ENCODE results near the gene KISS1. TPM values are rescaled to one million over a fixed set of nuclear protein-coding genes. Genes with fewer than 3 reads are reported as not detected.

KISS1 gene
- total and polyA plus RNA-seq, 4 experiments from 2014 or later, result not detected

DNA sequence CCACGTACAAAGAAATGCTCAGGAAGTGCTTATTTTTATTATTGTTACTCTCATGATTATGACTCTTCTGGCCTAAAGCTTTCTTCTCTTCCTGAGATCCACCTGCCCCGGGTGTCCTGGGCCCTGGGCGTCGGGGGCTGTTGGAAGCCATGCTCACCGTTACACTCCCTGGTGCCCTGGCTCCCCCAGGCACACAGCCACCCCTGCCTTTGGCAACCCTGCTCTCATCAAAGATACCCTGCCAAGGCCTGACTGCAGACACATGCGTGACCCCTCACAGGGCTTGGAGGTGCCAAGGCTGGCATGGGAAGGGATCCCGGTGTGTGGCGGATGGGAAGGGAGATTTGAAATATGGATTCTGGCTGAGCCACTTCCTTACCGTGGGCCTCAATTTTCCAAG lies 3.3 kb upstream of the KISS1 start:
- ChIA-PET POLR2A (ENCODE audit: partially characterized antibody) (no interaction called here), CTCF (ENCODE audit: partially characterized antibody) (interaction anchor here (2.5 kb wide), 1 partner anchor 7 kb away, joined by 18 read pairs; no protein-coding TSS in a partner anchor)
- no peaks in the 10 kb centered on the region for H3K27me3 ChIP-seq (ENCODE audit: insufficient read depth, low read length)
- H3K36me3 Mint-ChIP-seq, result no peaks in the 10 kb centered on the region
- H3K4me3 Mint-ChIP-seq, result no peak overlapping the region
- H3K36me3 ChIP-seq (ENCODE audit: insufficient read depth, low read length), result no peaks in the 10 kb centered on the region
- peaks cover under 1 to 17% (median 5%) of the 10 kb centered on the region in 4 donors for H3K4me1 Mint-ChIP-seq
- H3K4me1 ChIP-seq (ENCODE audit: insufficient read depth, low read length), result no peaks in the 10 kb centered on the region
- DNase-seq, result no peak
- intact Hi-C loops (cut with micrococcal nuclease), result no loop called here
- no peak overlapping the region for H3K27ac Mint-ChIP-seq
- H3K9me3 Mint-ChIP-seq, result no peaks in the 10 kb centered on the region
- H3K27me3 Mint-ChIP-seq, result peaks cover 11 to 22% of the 10 kb centered on the region in 2 donors
- no peaks in the 10 kb centered on the region for H3K9me3 ChIP-seq (ENCODE audit: control insufficient read depth in 1 of 2, low read length in 2 of 2)
- no peak overlapping the region for H3K4me3 ChIP-seq (ENCODE audit: low read length in 2 of 2)
- H3K27ac ChIP-seq (ENCODE audit: low read depth, low read length), result no peak overlapping the region

- ChIA-PET CTCF (ENCODE audit: partially characterized antibody) (interaction anchor here (1.0 to 2.5 kb wide), 5 partner anchors 8 to 35 kb away, joined by 3 to 18 read pairs (median 3); partner anchors contain the start of gene REN), POLR2A (ENCODE audit: partially characterized antibody) (interaction anchor here (1.6 kb wide), 1 partner anchor 9 kb away, joined by 4 read pairs; no protein-coding TSS in a partner anchor)
- no peaks in the 10 kb centered on the region for H3K9me3 Mint-ChIP-seq
- no peak overlapping the region for H3K4me3 Mint-ChIP-seq
- H3K4me3 ChIP-seq (ENCODE audit: low read length in 2 of 2), result no peak overlapping the region
- no peaks in the 10 kb centered on the region for H3K36me3 Mint-ChIP-seq
- peak overlapping the region in 1 of 7 donors; percentile 18 for H3K27ac Mint-ChIP-seq
- H3K27me3 ChIP-seq (ENCODE audit: insufficient read depth, low read length), result no peaks in the 10 kb centered on the region
- intact Hi-C loops (cut with micrococcal nuclease), result no loop called here
- H3K27me3 Mint-ChIP-seq, result peaks cover 12 to 14% of the 10 kb centered on the region in 2 donors
- no peak overlapping the region for H3K27ac ChIP-seq (ENCODE audit: low read depth, low read length)
- no peaks in the 10 kb centered on the region for H3K4me1 ChIP-seq (ENCODE audit: insufficient read depth, low read length)
- peaks cover 4 to 24% (median 8%) of the 10 kb centered on the region in 4 donors for H3K4me1 Mint-ChIP-seq
- no peaks in the 10 kb centered on the region for H3K9me3 ChIP-seq (ENCODE audit: control insufficient read depth in 1 of 2, low read length in 2 of 2)
- no peak for DNase-seq
- no peaks in the 10 kb centered on the region for H3K36me3 ChIP-seq (ENCODE audit: insufficient read depth, low read length)
These were observed 2.4 kb upstream of the KISS1 start for GRCh38 chr1:204198348-204199340.

GRCh38 chr1:204197068-204197467 lies 777 bp upstream of the KISS1 start:
- POLR2A ChIA-PET (ENCODE audit: partially characterized antibody), result no interaction called here

GRCh38 chr1:204194771-204195170 lies 1.5 kb downstream of the KISS1 start:
- POLR2A ChIA-PET (ENCODE audit: partially characterized antibody), result no interaction called here
- no peak for DNase-seq
- Mint-ChIP-seq H3K36me3 (no peaks in the 10 kb centered on the region), H3K27me3 (peaks cover 13 to 26% of the 10 kb centered on the region in 2 donors), H3K9me3 (no peaks in the 10 kb centered on the region), H3K4me3 (no peak overlapping the region), H3K4me1 (peaks cover 8 to 35% (median 11%) of the 10 kb centered on the region in 4 donors), H3K27ac (no peak overlapping the region)
- Histone ChIP-seq H3K4me1 (ENCODE audit: insufficient read depth, low read length) (no peaks in the 10 kb centered on the region), H3K27ac (ENCODE audit: low read depth, low read length) (no peak overlapping the region), H3K9me3 (ENCODE audit: control insufficient read depth in 1 of 2, low read length in 2 of 2) (no peaks in the 10 kb centered on the region), H3K4me3 (ENCODE audit: low read length in 2 of 2) (no peak overlapping the region), H3K36me3 (ENCODE audit: insufficient read depth, low read length) (no peaks in the 10 kb centered on the region), H3K27me3 (ENCODE audit: insufficient read depth, low read length) (no peaks in the 10 kb centered on the region)
- intact Hi-C loops (cut with micrococcal nuclease), result no loop called here
- CTCF ChIA-PET (ENCODE audit: partially characterized antibody), result interaction anchor here (1.0 kb wide), 1 partner anchor 168 kb away, joined by 3 read pairs; no protein-coding TSS in a partner anchor

More at GRCh38 chr1:204197068-204197467, 777 bp upstream of the KISS1 start:
- H3K9me3 ChIP-seq (ENCODE audit: control insufficient read depth in 1 of 2, low read length in 2 of 2), result no peaks in the 10 kb centered on the region
- DNase-seq, result no peak
- peaks cover 13 to 15% of the 10 kb centered on the region in 2 donors for H3K27me3 Mint-ChIP-seq
- H3K27ac Mint-ChIP-seq, result no peak overlapping the region
- no peaks in the 10 kb centered on the region for H3K27me3 ChIP-seq (ENCODE audit: insufficient read depth, low read length)
- no peak overlapping the region for H3K27ac ChIP-seq (ENCODE audit: low read depth, low read length)
- H3K4me3 Mint-ChIP-seq, result no peak overlapping the region
- no peaks in the 10 kb centered on the region for H3K36me3 ChIP-seq (ENCODE audit: insufficient read depth, low read length)
- no peaks in the 10 kb centered on the region for H3K4me1 ChIP-seq (ENCODE audit: insufficient read depth, low read length)
- H3K9me3 Mint-ChIP-seq, result no peaks in the 10 kb centered on the region
- H3K4me3 ChIP-seq (ENCODE audit: low read length in 2 of 2), result no peak overlapping the region
- H3K36me3 Mint-ChIP-seq, result no peaks in the 10 kb centered on the region
- CTCF ChIA-PET (ENCODE audit: partially characterized antibody), result interaction anchor here (2.5 kb wide), 1 partner anchor 10 kb away, joined by 18 read pairs; no protein-coding TSS in a partner anchor
- peaks cover 4 to 24% (median 8%) of the 10 kb centered on the region in 4 donors for H3K4me1 Mint-ChIP-seq
- intact Hi-C loops (cut with micrococcal nuclease), result no loop called here

GRCh38 chr1:204194080-204194479 lies 2.2 kb downstream of the KISS1 start:
- intact Hi-C loops (cut with micrococcal nuclease), result no loop called here
- Histone ChIP-seq H3K9me3 (ENCODE audit: control insufficient read depth in 1 of 2, low read length in 2 of 2) (no peaks in the 10 kb centered on the region), H3K4me1 (ENCODE audit: insufficient read depth, low read length) (peaks cover 4% of the 10 kb centered on the region), H3K27ac (ENCODE audit: low read depth, low read length) (no peak overlapping the region), H3K27me3 (ENCODE audit: insufficient read depth, low read length) (no peaks in the 10 kb centered on the region), H3K4me3 (ENCODE audit: low read length in 2 of 2) (no peak overlapping the region), H3K36me3 (ENCODE audit: insufficient read depth, low read length) (no peaks in the 10 kb centered on the region)
- Mint-ChIP-seq H3K36me3 (no peaks in the 10 kb centered on the region), H3K27me3 (peaks cover 16 to 32% of the 10 kb centered on the region in 2 donors), H3K4me3 (no peak overlapping the region), H3K9me3 (no peaks in the 10 kb centered on the region), H3K27ac (peak overlapping the region in 1 of 7 donors; percentile 31), H3K4me1 (peaks cover 12 to 41% (median 15%) of the 10 kb centered on the region in 4 donors)
- ChIA-PET POLR2A (ENCODE audit: partially characterized antibody) (no interaction called here), CTCF (ENCODE audit: partially characterized antibody) (interaction anchor here (1.0 kb wide), 1 partner anchor 168 kb away, joined by 3 read pairs; no protein-coding TSS in a partner anchor)
- DNase-seq, result no peak

DNA sequence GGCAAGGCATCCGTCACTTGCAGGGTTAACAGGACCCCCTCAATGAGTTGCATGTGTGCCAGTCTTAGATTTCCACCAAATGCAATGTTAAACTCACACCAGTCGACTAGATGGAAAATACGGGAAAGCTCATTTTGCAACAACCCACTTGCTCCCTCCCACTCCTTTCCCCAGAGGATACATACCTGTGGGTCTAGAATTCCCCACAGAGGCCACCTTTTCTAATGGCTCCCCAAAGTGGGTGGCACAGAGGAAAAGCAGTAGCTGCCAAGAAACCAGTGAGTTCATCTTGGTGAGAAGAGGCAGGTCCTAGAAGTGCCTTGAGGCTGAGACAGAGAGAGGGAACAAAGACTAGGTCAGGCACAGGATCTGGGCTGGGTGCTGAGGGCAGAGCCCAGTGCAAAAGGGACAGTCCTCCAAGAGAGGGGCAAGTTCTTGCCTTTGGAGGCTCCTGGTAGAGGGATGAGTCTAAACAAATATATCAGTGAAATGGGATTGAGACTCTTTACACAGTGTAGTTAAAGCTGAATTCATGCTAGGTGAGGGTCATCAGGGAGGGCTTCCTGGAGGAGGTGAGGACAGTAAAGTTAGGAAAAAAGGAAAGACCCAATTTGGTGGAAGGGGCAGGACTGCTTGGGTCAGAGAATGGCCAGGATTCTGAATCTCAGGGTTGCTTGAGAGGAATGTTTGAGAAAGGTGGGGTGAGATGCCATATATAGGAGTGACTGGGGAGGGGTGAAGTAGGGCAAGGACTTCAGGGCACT lies 3.5 kb downstream of the KISS1 start:
- ChIA-PET POLR2A (ENCODE audit: partially characterized antibody) (no interaction called here), CTCF (ENCODE audit: partially characterized antibody) (interaction anchor here (1.3 kb wide), 1 partner anchor 14 kb away, joined by 5 read pairs; no protein-coding TSS in a partner anchor)
- no peak overlapping the region for H3K4me3 Mint-ChIP-seq
- peaks cover 22 to 38% of the 10 kb centered on the region in 2 donors for H3K27me3 Mint-ChIP-seq
- intact Hi-C loops (cut with micrococcal nuclease), result no loop called here
- Histone ChIP-seq H3K4me3 (ENCODE audit: low read length in 2 of 2) (no peak overlapping the region), H3K9me3 (ENCODE audit: control insufficient read depth in 1 of 2, low read length in 2 of 2) (no peaks in the 10 kb centered on the region), H3K36me3 (ENCODE audit: insufficient read depth, low read length) (no peaks in the 10 kb centered on the region), H3K27me3 (ENCODE audit: insufficient read depth, low read length) (peaks cover 4% of the 10 kb centered on the region), H3K27ac (ENCODE audit: low read depth, low read length) (no peak overlapping the region), H3K4me1 (ENCODE audit: insufficient read depth, low read length) (peaks cover 12% of the 10 kb centered on the region)
- no peaks in the 10 kb centered on the region for H3K9me3 Mint-ChIP-seq
- no peaks in the 10 kb centered on the region for H3K36me3 Mint-ChIP-seq
- no peak for DNase-seq
- H3K27ac Mint-ChIP-seq, result no peak overlapping the region
- H3K4me1 Mint-ChIP-seq, result peaks cover 14 to 45% (median 20%) of the 10 kb centered on the region in 4 donors
